ENCODE measurements around the gene FTH1.
"Not testable (repeated sequence)": the region's sequence is repeated elsewhere in the genome, so short reads cannot be mapped to it uniquely, and the experiment has no call there.

The FTH1 gene

GRCh38 chr11:61978703-61979661 lies 11.5 kb upstream of the FTH1 start:
- DNase-seq (ENCODE audit: low spot score) = no peak

GRCh38 chr11:61976813-61977475 lies 9.5 kb upstream of the FTH1 start:
- no peak for DNase-seq (ENCODE audit: low spot score)

DNA sequence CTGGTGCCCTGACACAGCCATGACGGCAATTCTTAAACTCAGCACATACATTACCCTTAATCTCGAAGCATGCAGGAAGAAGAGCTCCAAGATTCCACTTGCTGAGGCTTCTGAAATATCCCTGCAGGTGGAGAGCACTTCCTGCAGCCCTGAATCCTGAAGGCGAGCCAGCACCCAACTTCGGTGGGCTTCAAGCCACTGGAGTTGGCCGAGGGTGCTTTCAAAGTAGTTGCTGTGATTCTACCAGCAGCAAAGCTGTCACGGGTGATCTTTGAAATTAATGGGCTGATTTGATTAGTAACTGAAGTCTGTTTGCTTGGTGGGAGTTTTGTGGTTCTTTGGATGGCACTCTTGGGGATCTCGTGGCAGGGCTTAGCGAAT lies 9.0 kb upstream of the FTH1 start:
- no peak for DNase-seq (ENCODE audit: low spot score)

DNA sequence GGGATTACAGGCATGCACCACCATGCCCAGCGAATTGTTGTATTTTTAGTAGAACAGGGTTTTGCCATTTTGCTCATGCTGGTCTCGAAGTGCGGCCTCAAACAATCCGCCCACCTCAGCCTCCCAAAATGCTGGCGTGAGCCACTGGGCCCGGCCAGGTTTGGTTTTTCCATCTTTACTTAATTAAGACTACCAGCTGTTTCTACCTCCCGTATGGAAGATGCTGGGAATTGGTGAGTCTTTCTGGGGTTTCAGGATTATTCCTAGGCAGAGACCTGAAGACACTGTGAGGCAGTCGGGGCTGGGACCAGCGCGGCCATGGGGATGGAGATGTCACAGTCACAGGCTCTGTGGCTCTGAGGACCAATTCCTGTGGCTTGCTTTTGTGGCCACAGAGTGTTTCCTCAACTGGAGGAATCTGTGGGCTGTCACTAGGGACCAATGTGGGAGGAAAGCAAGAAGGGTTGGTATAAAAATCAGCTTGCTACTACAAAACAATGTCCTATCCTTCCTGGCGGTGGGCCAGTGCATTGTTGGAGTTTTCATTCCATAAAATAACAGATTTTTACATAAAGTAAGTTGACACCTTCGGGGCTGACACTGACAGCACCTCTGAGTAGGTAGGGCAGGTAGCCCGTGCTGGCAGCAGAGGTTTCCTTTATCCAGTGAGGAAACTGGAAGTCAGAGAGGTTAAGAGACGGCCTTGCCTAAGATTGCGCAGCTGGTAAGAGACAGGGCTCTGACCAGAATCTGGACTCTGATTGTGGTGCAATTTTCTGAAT lies 8.4 kb upstream of the FTH1 start:
- DNase-seq (ENCODE audit: low spot score) = no peak

DNA sequence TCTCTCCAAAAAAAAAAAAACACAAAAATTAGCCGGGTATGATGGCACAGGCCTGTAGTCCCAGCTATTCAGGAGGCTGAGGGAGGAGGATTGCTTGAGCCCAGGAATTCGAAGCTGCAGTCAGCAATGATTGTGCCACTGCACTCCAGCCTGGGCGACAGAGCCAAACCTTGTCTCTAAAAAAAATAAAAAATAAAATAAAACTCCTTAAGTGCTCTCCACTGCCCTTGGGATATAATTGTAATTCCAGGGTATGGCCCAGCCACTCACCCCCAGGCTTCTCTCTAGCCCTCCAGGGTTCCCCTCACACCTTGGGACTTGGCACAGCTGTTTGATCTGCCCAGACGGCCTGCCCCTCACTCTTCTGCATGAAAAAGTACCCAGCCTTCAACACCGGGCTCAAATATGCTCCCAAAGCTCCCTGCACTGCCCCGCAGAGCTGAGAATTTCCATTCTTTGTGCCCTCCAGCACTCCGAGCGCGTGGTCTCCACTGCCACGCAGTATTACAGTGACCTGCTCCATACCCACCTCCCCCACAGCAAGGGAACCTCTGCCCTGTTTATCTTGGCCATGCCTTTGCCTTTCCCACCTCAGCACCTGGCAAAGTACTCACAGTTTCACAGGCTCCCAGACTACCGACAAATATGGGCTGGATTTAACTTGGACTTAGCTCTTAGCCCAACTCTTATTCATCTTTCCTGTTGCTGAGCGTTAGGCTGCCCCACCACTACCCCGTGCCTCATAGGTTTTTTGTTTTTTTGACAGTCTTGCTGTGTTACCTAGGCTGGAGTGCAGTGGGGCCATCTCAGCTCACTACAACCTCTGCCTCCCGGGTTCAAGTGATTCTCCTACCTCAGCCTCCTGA lies 7.6 kb upstream of the FTH1 start:
- DNase-seq (ENCODE audit: low spot score) = no peak

DNA sequence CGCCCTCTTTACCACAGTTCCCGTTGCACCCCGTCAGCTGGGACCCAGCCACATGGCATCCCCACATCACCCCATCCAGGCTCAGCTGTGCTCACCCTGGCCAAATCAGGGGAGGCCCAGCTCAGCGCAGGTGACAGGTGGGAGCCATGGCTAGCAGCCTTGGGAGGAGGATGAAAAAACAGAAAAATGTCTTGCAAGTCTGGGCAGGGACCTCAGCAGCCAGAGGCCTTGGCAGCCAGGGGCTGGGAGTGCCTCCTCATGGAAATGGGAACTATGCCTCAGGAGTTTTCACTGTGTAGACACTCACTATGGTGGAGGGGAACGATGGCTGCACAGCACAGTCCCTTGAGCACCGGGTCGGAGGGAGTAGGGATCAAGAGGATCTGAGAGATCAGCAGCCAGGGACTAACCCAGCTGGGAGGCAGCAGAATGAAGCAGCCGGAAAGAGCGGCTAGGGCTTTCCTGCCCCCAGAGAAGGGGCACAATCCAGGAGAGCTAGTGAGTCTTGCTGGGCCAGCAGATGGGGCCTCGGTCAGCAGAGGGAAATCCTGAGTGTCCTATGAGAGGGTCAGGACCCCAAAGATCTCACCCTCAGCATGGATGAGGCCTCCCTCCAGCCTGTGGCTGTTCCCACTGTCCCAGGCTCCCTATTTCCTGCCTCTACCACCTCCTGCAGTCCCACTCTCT lies 6.2 kb upstream of the FTH1 start:
- no peak for DNase-seq (ENCODE audit: low spot score)

- no peak for DNase-seq (ENCODE audit: low spot score)
Observed at GRCh38 chr11:61972672-61973475, 5.4 kb upstream of the FTH1 start.

- no peak for DNase-seq (ENCODE audit: low spot score)
Observed at GRCh38 chr11:61972112-61972671, 4.8 kb upstream of the FTH1 start.

DNA sequence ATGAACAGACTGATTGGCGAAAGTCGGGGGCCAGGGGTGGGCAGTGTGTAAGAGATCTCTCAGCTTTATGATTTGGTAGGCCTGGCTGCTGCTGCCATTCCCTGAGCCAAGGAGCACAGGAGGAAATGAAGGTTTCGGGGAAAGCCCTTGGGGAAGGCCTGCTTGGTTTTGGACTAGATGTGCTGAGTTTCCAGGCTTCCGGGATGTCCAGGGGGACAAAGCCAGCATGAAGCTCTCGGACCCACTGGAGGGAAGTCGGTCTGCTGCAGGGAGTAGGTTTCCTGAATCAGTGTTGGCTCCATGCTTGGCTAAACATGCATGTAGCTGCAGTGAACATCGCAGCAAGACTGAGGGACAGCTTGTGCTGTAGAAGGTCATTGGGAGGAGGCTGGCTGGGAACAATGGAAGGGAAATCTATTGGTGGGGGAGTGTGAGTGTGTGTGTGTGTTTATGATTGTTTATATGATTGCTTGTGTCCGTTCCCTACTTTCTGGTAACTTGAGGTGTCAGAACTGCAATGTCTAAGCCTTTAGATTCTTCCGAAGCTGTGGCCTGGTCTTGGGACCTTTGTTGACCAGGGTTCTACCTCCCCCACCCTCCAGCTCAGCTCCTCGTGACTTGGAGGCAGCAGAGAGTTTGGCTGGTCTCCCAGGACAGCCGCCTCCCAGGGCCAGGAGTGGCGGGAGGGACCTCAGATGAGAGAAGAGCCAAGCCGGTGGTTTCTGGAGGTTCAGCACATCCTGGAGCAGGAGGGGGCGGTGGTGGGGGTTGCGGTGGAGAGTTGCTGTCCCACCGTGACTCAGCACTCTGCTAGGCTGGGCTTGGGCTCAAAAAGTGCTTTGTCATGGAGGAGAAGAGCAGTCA lies 4.0 kb upstream of the FTH1 start:
- peak; percentile 64 for DNase-seq (ENCODE audit: low spot score)

DNA sequence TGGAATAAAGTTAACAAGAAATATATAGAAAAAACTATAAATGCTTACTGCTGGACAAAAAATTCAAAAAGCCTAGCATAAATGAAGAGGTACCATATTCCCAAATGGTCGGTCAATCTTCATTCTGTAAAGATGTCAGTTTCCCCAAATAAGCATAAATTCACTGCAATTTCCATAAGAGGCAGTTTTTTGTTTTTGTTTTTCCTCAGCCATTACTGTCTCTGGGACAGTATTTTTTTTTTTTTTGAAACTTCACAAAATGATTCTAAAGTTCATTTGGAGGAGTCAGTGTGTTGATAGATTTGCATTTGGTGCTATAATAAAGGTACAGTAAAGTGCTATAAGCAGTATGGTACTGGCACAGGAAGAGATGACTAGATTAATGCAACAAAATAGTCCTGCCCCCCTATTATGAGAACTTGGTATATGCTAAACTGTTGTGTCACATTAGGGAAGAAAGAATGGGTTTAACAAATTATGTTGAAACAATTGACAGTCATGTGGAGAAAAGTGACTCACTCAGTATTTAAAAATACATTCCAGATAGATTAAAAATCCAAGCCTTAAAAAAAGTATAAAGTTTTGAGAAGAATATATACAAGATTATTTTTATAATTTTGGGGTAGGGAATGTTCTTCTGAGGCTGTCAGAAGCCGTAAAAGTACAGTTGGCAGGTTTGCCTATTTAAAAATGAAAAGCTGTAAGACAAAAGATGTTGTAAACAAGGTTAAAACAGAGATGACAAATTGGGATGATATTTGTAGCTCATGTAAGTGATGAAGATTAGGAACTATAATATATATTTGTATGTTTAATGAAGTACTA lies 2.6 kb upstream of the FTH1 start:
- DNase-seq (ENCODE audit: low spot score) = peak; percentile 73

- no peak for DNase-seq (ENCODE audit: low spot score)
Observed at GRCh38 chr11:61969391-61969758, 1.9 kb upstream of the FTH1 start.

DNA sequence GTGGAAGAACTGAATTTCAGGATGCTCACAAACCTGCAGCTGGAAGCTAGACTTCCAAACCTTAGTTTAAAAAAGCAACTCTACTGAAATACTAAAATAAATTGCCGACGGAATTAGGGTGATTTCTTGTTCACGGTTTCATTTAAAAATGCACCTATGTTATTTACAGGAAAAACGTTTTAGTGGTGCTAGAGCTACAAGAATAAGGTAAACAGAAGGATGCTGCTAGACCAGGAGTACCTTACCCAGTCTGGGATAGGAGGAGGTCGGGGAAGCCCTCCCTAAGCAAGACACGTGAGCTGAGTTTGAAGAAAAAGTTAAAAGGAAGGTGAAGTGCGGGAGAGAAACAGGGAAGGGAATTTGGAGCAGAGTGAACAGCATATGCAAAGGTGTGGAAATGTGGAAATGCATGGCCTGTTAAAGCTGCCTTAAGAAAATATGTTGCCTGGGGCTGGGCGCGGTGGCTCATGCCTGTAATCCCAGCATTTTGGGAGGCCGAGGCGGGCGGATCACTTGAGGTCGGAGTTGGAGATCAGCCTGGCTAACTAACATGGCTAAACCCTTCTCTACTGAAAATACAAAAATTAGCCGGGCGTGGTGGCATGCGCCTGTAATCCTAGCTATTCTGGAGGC lies 1.4 kb upstream of the FTH1 start:
- DNase-seq (ENCODE audit: low spot score) = no peak

DNA sequence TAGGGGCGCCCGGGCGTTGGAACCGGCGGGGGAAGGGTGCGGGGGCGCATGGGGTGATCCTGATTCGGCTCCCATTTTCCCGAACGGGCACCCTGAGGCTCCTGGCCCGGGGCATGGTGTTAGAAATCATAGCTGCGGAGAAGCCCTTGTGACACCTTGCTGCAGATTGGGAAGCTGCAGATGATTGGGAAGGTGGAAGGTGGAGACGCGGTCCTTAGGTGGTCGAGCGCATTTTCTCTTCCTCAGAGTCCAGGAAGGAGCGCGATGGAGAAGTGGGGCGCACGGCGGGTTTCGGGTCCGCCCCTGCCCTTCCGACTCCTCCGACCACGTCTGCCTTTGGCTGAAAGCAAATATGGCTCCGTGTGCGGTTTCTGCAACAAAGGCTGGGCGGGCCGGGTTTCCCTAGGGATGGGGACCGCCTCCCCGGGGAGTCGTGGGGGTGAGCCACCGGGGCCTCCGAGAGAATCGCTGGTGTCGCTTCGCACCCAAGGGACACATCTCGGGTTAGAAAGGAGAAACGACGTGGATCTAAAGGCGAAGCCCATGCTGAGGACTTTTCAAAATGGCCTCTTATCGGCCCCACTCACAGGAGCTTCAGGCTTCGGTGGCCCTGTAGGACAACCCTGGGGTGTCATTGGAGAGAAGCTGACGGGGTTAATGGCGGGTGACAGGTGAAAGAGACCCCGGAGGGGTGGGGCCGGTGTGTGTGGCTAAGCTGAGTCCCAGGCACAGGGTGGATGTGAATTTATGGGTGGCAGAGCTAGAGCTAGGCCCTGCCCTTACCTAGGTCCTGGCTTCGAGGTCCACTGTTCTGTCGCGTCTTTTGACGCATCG lies 707 bp upstream of the FTH1 start:
- peak; percentile 30 for DNase-seq (ENCODE audit: low spot score)

GRCh38 chr11:61966734-61967115 lies 709 bp downstream of the FTH1 start:
- peak; percentile 25 for DNase-seq (ENCODE audit: low spot score)

- not testable (repeated sequence) for DNase-seq (ENCODE audit: low spot score)
Observed at GRCh38 chr11:61964666-61965271, 2.7 kb downstream of the FTH1 start.

DNA sequence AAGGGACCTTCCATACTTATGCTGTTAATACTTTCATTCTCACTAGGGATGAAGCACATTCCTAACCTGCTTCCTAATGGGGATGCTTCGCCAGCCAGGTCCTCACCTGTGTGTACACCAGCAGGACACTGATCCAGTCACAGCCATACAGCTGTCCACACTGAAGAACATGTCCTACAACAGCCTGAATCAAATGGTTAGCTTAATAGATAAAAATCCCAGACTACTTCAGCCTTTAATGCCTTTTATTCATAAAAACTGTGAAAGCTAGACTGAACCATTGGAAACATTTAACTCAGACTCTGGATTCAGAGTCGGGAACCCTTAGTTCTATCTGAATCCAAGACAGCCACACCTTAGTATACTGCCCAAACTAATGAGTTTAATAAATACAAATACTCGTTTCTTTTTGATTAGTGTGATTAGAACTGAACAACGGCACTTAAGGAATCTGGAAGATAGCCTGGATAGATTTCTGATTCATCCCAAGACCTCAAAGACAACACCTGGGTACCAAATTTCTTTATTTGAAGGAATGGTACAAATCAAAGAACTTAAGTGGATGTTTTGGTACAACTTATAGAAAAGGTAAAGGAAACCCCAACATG lies 3.3 kb downstream of the FTH1 start:
- no peak for DNase-seq (ENCODE audit: low spot score)

Measured in RKO (cell line).